Hematopoietic multipotent progenitor cell (in vitro differentiated cells): ENCODE results near the gene IFRD1. TPM values are rescaled to one million over a fixed set of nuclear protein-coding genes. Genes with fewer than 3 reads are reported as not detected.
"Not testable (repeated sequence)": the region's sequence is repeated elsewhere in the genome, so short reads cannot be mapped to it uniquely, and the experiment has no call there.

ENCODE experiments used
- DNase-seq, 3 donors: peaks; one replicate each; pipeline ENCODE4 v3.0.0-alpha.2; 2011 to 2015; ENCODE audit warnings: low read depth in 2 of 3, low spot score in 2 of 3
- total RNA-seq: library from RNA; depleted of rRNA; stranded (reverse); fragments of >200 nt; gene quantifications from one replicate; pipeline ENCODE4 v1.2.3, GENCODE V29; 2012

The IFRD1 gene
- total RNA-seq, 1 donor, result 55.5 TPM

DNA sequence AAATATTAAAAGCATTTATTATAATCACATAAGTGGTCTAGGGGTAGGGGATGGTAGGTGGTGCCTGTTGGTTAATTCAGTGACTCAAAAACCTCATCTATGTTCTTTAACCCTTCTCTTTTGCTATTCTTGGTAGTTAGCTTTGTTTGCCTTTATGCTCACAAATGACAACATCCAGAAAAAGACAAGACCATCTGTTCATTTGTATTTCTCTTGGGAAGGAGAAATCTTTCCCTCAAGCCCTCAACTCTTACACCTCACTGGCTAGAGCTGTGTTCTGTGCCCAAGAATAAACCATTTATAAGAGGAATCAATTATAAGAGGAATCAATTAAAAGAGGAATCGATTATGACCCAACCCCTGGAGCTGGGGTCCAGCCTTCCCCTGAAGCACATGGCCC is 10.8 kb upstream of the IFRD1 start:
- DNase-seq, result no peak

DNA sequence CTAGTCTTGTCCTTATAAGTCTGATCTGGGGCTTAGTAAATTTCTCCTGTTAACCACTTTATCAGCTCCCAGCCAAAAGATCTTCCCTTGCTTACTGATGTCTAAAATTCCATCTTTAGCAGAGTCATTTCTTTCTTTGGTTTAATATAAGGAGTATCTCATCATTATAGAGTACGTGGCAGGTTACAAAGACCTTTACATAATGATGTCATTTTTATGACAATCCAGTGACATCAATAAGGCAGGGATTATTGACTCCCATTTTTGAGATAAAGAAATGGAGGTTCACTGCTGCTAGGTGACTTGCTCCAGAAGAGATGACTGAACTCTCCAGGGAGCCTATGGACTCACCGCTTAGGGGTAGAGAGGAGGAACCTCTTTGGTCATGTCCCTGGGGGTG is 8.1 kb upstream of the IFRD1 start:
- DNase-seq, result no peak

GRCh38 chr7:112444505-112444904 is 5.8 kb upstream of the IFRD1 start:
- no peak for DNase-seq

- DNase-seq, result no peak
Observed at GRCh38 chr7:112446431-112446830, 3.8 kb upstream of the IFRD1 start.

- DNase-seq, result no peak
Observed at GRCh38 chr7:112447406-112447805, 2.9 kb upstream of the IFRD1 start.

GRCh38 chr7:112448381-112448780 is 1.9 kb upstream of the IFRD1 start:
- no peak for DNase-seq

- no peak for DNase-seq
Observed at GRCh38 chr7:112448891-112449290, 1.4 kb upstream of the IFRD1 start.

GRCh38 chr7:112449353-112449752 is 907 bp upstream of the IFRD1 start:
- peak in 2 of 3 donors; percentile 16 to 33 for DNase-seq

DNA sequence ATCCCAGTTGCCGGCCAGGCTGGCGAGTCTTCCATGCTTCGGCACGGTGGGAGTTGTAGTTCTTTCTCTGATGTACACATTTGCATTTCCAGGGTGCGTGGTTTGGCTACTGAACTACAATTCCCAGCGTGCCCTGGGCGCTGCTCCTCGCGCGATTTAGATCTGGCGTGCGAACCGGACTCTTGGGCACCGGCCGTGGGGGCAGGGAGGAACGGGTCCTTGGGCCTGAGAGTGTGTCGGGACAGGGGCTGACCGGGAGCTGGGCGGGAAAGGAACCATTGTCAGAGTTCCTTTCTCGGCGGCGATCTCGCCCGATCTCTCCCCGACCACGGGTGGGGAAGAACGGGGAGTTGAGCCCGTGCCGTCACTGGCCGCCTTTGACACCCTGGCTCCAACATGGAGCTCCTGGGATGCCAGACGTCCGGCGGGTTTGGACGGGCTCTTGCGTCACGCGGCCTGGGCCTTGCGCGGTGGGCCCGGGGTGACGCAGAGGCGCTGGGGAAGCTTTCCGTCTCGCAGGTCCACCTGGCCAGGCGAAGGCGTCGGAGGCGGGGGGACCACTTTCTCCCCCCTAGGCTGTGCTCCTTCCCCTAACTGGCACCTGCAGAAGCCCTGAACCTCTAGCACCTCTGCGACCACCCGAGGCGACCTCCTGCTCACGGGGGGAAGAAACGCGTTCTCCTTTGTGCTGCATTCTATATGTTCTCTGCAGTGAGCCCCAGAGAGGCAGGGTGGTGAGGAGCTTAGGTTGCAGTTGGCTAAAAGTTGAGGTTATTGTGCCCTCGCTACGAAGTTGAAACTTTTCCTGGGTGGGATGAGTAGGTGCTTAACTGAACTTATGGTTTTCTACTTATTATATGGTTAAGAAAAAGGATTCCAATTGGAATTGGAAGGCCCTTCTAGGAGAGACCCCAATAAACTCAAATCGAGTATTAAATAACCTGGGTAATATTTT is 824 bp downstream of the IFRD1 start:
- peak; percentile 70 to 96 (median 94) for DNase-seq

DNA sequence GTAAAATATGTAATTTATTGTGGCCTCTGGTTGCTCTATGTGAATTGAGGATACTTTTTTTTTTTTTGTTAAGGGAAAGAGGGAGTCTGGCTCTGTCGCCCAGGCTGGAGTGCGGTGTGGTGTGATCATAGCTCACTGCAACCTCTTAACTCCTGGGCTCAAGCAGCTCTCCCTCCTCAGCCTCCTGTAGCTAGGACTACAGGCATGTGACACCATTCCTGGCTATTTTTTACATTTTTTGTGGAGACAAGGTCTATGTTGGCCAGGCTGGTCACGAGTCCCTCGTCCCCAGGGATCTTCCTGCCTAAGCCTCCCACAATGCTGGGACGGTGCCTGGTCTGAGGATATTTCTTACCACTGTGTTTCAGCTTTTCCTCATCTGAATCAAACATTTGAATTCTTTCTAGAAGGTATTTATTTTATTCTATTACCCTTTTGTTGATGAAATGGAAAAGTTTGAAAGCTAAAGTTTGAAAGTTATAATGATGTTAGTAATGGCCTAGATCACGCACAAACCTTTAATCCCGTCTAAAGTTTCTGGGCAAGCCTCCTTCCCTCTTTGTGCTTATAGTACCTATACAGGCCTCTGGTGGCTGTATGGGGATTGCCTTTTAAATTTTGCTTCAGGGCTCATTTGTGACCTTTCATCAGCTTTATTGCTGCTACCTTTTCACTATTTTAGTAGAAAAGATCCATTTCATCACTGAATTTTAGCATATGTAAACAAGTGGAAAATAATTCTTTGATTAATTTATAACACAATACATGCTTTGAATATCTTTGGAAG is 2.0 kb downstream of the IFRD1 start:
- peak in 2 of 3 donors; percentile 18 to 44 for DNase-seq

GRCh38 chr7:112453505-112454171 is 3.4 kb downstream of the IFRD1 start:
- DNase-seq, result no peak

DNA sequence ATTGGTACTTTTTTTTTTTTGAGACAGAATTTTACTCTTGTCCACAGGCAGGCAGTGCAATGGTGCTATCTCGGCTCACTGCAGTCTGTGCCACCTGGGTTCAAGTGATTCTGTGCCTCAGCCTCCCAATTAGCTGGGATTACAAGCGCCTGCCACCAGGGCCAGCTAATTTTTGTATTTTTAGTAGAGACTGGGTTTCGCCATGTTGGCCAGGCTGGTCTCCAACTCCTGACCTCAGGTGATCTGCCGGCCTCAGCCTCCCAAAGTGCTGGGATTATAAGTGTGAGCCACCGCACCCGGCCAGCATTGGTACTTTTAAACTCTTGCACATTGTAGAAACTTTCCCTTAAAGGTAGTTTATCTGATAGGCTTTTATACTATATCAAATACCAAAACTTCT is 3.9 kb downstream of the IFRD1 start:
- DNase-seq, result not testable (repeated sequence)

- no peak for DNase-seq
Observed at GRCh38 chr7:112459645-112460044, 9.4 kb downstream of the IFRD1 start.

GRCh38 chr7:112462236-112462635 is 12.0 kb downstream of the IFRD1 start:
- peak in 2 of 3 donors; percentile 33 to 84 for DNase-seq

DNA sequence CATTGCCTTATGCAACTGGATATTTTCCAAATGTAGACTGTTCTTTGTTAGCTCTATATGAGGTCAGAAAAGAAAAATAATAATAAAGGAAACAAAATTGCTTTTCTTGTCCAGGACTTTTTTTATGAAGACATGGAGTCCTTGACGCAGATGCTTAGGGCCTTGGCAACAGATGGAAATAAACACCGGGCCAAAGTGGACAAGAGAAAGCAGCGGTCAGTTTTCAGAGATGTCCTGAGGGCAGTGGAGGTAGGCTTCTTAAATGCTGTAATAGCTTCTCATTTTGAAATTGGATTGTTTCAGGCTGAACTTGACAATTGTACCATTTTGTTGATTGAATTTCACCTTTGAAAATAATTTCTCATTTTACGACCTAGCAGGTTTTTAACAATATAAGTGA is 17.6 kb downstream of the IFRD1 start:
- no peak for DNase-seq

DNA sequence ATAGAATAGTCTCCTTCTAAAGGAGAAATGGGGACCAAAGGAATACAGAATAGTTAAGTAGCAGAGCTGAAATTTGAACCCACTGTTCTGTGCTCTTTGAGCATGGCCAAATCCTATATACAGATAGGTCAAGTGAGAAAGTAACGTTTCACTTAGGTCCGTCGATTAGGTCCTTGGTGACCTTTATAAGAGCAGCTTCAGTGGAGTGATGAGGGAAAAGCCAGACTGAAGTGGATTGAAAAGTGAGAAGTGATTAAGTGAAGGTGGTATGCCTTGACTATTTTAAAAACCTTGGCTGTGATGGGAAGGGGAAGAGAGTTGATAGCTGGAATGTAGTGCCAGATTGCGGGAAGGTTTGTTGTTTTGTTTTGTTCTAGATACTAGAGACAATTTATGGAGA is 19.9 kb downstream of the IFRD1 start:
- no peak for DNase-seq

DNA sequence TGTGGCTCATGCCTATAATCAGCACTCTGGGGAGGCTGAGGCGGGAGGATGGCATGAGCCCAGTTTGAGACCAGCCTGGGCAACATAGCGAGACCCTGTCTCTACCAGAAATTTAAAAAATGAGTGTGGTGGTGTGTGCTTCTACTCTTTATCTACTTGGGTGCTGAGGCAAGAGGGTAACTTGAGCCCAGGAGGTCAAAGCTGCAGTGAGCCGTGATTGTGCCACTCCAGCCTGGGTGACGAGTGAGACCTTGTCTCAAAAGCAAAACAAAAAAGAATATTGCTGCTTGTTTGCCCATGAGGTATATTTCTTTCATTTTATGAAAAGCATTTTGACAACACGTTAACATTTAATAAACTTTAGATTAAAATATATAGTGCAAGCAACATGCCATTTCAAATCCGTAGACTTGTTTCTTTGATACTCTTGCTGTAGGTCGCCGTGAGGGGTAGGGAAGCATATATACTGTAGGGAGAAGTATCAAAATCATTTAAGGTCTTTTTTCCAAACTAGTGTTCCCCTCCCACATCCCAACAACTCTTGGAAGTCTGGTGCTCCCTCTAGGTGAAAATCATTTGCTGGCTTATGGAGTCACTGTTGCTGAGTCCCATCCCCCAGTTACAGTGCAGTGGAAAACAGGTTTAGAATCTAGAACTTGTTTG is 26.3 kb downstream of the IFRD1 start:
- DNase-seq, result peak in 1 of 3 donors; percentile 8

GRCh38 chr7:112481121-112481736 is 31.0 kb downstream of the IFRD1 start:
- no peak for DNase-seq

DNA sequence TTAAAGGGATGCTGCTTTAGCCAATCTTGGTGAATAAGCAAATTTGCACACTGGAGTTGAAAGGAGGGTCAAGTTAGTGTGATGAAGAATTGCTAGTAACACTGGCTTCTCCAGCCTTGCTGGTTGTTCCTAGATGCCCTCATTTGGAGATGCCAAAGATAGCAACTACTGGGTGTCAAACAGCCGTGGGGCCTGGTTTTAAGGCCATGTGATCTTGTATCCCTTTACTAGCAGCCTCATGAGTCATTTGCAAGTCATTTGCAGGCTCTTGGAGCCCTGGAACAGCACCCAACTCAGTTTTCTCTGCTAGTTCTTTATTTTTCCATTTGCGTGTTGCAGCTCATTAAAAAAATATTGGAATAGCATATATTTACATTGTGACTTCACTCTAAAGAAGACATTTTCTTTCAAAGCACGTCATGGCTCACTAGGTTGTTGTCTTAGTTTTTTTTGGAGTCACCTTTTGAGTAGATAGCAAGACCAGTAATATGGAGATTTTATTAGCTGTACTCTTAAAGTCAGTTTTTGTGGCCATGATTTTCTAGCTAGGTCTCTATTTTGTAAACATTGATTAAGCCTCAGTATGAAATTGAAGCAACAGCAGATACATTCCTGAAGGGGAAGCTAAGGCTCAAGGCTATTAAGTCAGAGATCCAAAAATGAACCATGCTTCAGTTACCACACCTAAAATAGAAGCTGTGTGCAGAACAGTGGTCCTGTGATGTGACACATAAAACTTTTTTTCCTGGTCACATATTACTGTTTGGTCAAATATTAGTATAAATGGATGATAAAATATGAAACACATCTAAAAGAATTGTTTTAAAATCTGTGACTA is 31.8 kb downstream of the IFRD1 start:
- no peak for DNase-seq
